ENCODE measurements around the gene L3MBTL3.

DNA sequence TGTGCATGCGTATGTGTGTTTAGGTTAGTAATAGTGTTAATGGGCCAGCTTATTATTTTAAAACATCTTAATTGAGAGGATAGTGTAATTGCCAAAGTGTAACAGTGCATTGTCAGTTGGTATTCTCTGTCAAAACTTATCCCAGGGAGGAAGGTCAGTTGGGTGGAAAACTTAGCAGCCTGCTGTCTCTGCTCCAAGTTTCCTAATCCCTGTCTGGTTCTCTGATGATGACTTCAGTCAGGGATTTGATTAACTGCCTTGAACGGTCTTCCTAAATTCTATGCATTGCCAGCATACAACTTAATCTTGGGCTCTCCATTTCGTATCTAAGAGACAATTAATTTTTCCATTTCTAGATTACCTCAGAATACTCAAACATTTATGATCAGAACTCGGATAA is 51.1 kb downstream of the L3MBTL3 start:
- no peak for TF ChIP-seq CTCF (IDR thresholded peaks at IDR 0.05)
- TF ChIP-seq NR2C2 (CRISPR knock-in tag; IDR thresholded peaks at IDR 0.05): no peak
- TF ChIP-seq FOXP1 (CRISPR knock-in tag; IDR thresholded peaks at IDR 0.05; ENCODE audit: borderline replicate concordance): no peak
- no peak for TF ChIP-seq JUN (CRISPR knock-in tag; IDR thresholded peaks at IDR 0.05)
- TF ChIP-seq, protein P1, sequence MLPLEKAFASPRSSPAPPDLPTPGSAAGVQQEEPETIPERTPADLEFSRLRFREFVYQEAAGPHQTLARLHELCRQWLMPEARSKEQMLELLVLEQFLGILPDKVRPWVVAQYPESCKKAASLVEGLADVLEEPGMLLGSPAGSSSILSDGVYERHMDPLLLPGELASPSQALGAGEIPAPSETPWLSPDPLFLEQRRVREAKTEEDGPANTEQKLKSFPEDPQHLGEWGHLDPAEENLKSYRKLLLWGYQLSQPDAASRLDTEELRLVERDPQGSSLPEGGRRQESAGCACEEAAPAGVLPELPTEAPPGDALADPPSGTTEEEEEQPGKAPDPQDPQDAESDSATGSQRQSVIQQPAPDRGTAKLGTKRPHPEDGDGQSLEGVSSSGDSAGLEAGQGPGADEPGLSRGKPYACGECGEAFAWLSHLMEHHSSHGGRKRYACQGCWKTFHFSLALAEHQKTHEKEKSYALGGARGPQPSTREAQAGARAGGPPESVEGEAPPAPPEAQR (CRISPR knock-in tag; IDR thresholded peaks at IDR 0.05): no peak
- no peak for TF ChIP-seq NFATC4 (CRISPR knock-in tag; IDR thresholded peaks at IDR 0.05)
- no peak for TF ChIP-seq FOXP4 (CRISPR knock-in tag; IDR thresholded peaks at IDR 0.05)
- TF ChIP-seq ZNF121 (CRISPR knock-in tag; IDR thresholded peaks at IDR 0.05): no peak
- TF ChIP-seq, protein P2, sequence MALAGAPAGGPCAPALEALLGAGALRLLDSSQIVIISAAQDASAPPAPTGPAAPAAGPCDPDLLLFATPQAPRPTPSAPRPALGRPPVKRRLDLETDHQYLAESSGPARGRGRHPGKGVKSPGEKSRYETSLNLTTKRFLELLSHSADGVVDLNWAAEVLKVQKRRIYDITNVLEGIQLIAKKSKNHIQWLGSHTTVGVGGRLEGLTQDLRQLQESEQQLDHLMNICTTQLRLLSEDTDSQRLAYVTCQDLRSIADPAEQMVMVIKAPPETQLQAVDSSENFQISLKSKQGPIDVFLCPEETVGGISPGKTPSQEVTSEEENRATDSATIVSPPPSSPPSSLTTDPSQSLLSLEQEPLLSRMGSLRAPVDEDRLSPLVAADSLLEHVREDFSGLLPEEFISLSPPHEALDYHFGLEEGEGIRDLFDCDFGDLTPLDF (CRISPR knock-in tag; IDR thresholded peaks at IDR 0.05): no peak
- TF ChIP-seq ZNF532 (CRISPR knock-in tag; IDR thresholded peaks at IDR 0.05; ENCODE audit: borderline replicate concordance): no peak
- no peak for TF ChIP-seq IRF1 (CRISPR knock-in tag; IDR thresholded peaks at IDR 0.05)
- no peak for TF ChIP-seq USF2 (CRISPR knock-in tag; IDR thresholded peaks at IDR 0.05)
